H1 (cell line): ENCODE data around the gene NOL4L. TPM values are rescaled to one million over a fixed set of nuclear protein-coding genes. Genes with fewer than 3 reads are reported as not detected.

ENCODE experiments used
- CTCF ChIA-PET: fragments of 300-600 bp; sonication (Branson Sonifier 250); formaldehyde crosslinking; loops from one replicate; lab custom pipeline; 2021; ENCODE audit not compliant: partially characterized antibody; lab: Charles Lee
- POLR2A ChIA-PET: fragments of 300-600 bp; sonication (Branson Sonifier 250); formaldehyde crosslinking; loops from one replicate; lab custom pipeline; 2021; ENCODE audit warnings: inconsistent platforms; ENCODE audit not compliant: partially characterized antibody; lab: Charles Lee
- DNase-seq, 2 experiments: peaks; one replicate each; pipeline versions ENCODE4 v3.0.0 to v3.0.0-alpha.2; 2010 to 2022; ENCODE audit warnings: low spot score in 2 of 2, low read depth in 1 of 2, mixed read lengths in 1 of 2
- FAIRE-seq: peaks from 2 replicates; lab custom pipeline; 2011; peaks lifted over from hg19 to GRCh38; lab: Jason Lieb, UNC
- H2AFZ ChIP-seq: 2 replicates; pipeline ENCODE4 v1.8.1; 2012; ENCODE audit warnings: low read length, inconsistent platforms
- H2AK5ac ChIP-seq: 2 replicates; pipeline ENCODE4 v1.6.1; 2013; ENCODE audit warnings: low read depth, low read length
- H2BK120ac ChIP-seq: replicated peaks from 2 replicates; pipeline ENCODE3; 2013; ENCODE audit warnings: low read depth, low read length, inconsistent platforms
- H2BK12ac ChIP-seq: 2 replicates; pipeline ENCODE4 v1.6.1; 2013; ENCODE audit warnings: low read depth, low read length
- H2BK15ac ChIP-seq: 2 replicates; pipeline ENCODE4 v1.6.1; 2013; ENCODE audit warnings: low read length
- H2BK20ac ChIP-seq: 2 replicates; pipeline ENCODE4 v1.6.1; 2013; ENCODE audit warnings: low read length
- H2BK5ac ChIP-seq: 2 replicates; pipeline ENCODE4 v1.6.1; 2013; ENCODE audit warnings: low read depth, low read length
- H3K14ac ChIP-seq: 2 replicates; pipeline ENCODE4 v1.6.1; 2013; ENCODE audit warnings: inconsistent platforms; ENCODE audit not compliant: insufficient read length
- H3K18ac ChIP-seq: 2 replicates; pipeline ENCODE4 v1.6.1; 2013; ENCODE audit warnings: low read length; ENCODE audit errors: extremely low read depth
- H3K23ac ChIP-seq: 2 replicates; pipeline ENCODE4 v1.6.1; 2013; ENCODE audit warnings: inconsistent platforms; ENCODE audit not compliant: insufficient read length
- H3K23me2 ChIP-seq: 2 replicates; pipeline ENCODE4 v1.6.1; 2013; ENCODE audit warnings: low read depth, low read length
- H3K27ac ChIP-seq: 2 replicates; pipeline ENCODE4 v1.6.1; 2011; ENCODE audit warnings: low read depth, low read length, inconsistent platforms
- H3K27me3 ChIP-seq, 4 experiments: replicated peaks in 1 of 4; 1 replicate in 1 of 4; 2 replicates in 3 of 4; pipeline versions ENCODE4 v1.6.1 to v1.8.1; 2011 to 2013; ENCODE audit warnings: low read length in 3 of 4, mild to moderate bottlenecking in 3 of 4, inconsistent platforms in 2 of 4, mixed read lengths in 2 of 4, moderate library complexity in 1 of 4; ENCODE audit not compliant: control insufficient read depth in 3 of 4, insufficient read depth in 3 of 4; ENCODE audit errors: extremely low read depth in 1 of 4
- H3K36me3 ChIP-seq, 4 experiments: 2 replicates each; pipeline versions ENCODE4 v1.6.1 to v1.8.1; 2011 to 2013; ENCODE audit warnings: mild to moderate bottlenecking in 4 of 4, low read length in 3 of 4, moderate library complexity in 2 of 4, control low read depth in 1 of 4, inconsistent platforms in 1 of 4; ENCODE audit not compliant: insufficient read depth in 4 of 4, control insufficient read depth in 2 of 4
- H3K4ac ChIP-seq: replicated peaks from 2 replicates; pipeline ENCODE3; 2013; ENCODE audit warnings: low read length, low read depth, mixed read lengths, inconsistent platforms; ENCODE audit not compliant: insufficient read length
- H3K4me1 ChIP-seq, 4 experiments: replicated peaks in 1 of 4; 1 replicate in 1 of 4; 2 replicates in 3 of 4; pipeline versions ENCODE4 v1.6.1 to v1.8.1; 2011 to 2013; ENCODE audit warnings: low read length in 3 of 4, inconsistent platforms in 2 of 4, mixed read lengths in 1 of 4; ENCODE audit not compliant: insufficient read depth in 4 of 4, control insufficient read depth in 3 of 4
- H3K4me2 ChIP-seq, 2 experiments: 2 replicates each; pipeline versions ENCODE4 v1.6.1 to v1.8.1; 2011 to 2013; ENCODE audit warnings: low read depth in 2 of 2, low read length in 2 of 2, control low read depth in 1 of 2, inconsistent platforms in 1 of 2, mild to moderate bottlenecking in 1 of 2; ENCODE audit not compliant: insufficient read depth in 1 of 2
- H3K4me3 ChIP-seq, 4 experiments: fragments of 200-600, 300-600 bp in 1 of 4; sonication (generic), shearing (Covaris generic), sonication (Bioruptor Twin) in 1 of 4; 2 replicates each; pipeline versions ENCODE4 v1.5.1 to v1.8.1; 2011 to 2016; ENCODE audit warnings: low read length in 4 of 4, low read depth in 3 of 4, control low read depth in 2 of 4, inconsistent platforms in 2 of 4, mild to moderate bottlenecking in 2 of 4, mixed read lengths in 1 of 4, moderate library complexity in 1 of 4; ENCODE audit not compliant: insufficient read depth in 2 of 4; ENCODE audit errors: extremely low read depth in 1 of 4
- H3K56ac ChIP-seq: replicated peaks from 2 replicates; pipeline ENCODE3; 2013; ENCODE audit warnings: low read depth, mild to moderate bottlenecking, mixed read lengths, low read length, inconsistent platforms; ENCODE audit not compliant: insufficient read length
- H3K79me1 ChIP-seq: 2 replicates; pipeline ENCODE4 v1.6.1; 2013; ENCODE audit warnings: low read depth, low read length, control low read depth
- H3K79me2 ChIP-seq, 2 experiments: 2 replicates each; pipeline versions ENCODE4 v1.6.1 to v1.8.1; 2012 to 2013; ENCODE audit warnings: low read length in 2 of 2, mild to moderate bottlenecking in 2 of 2, inconsistent platforms in 1 of 2; ENCODE audit not compliant: insufficient read depth in 2 of 2, control insufficient read depth in 1 of 2
- H3K9ac ChIP-seq, 4 experiments: replicated peaks in 1 of 4; 1 replicate in 1 of 4; 2 replicates in 3 of 4; pipeline versions ENCODE4 v1.6.1 to v1.8.1; 2011 to 2013; ENCODE audit warnings: low read depth in 3 of 4, low read length in 3 of 4, control low read depth in 2 of 4, mild to moderate bottlenecking in 2 of 4, moderate library complexity in 2 of 4, inconsistent platforms in 1 of 4; ENCODE audit errors: extremely low read depth in 1 of 4
- H3K9me3 ChIP-seq, 2 experiments: 2 replicates each; pipeline versions ENCODE4 v1.6.1 to v1.8.1; 2012 to 2013; ENCODE audit warnings: mild to moderate bottlenecking in 2 of 2, moderate library complexity in 2 of 2, control low read depth in 1 of 2, inconsistent platforms in 1 of 2, low read depth in 1 of 2, low read length in 1 of 2, mixed read lengths in 1 of 2; ENCODE audit not compliant: insufficient read depth in 2 of 2
- H4K20me1 ChIP-seq, 2 experiments: replicated peaks in 1 of 2; 2 replicates each; pipeline versions ENCODE3 to v1.8.1; 2011 to 2013; ENCODE audit warnings: inconsistent platforms in 2 of 2, low read length in 2 of 2, mild to moderate bottlenecking in 1 of 2; ENCODE audit not compliant: insufficient read depth in 2 of 2, control insufficient read depth in 1 of 2
- H4K5ac ChIP-seq: 2 replicates; pipeline ENCODE4 v1.6.1; 2013; ENCODE audit warnings: low read length, low read depth, mixed read lengths, inconsistent platforms; ENCODE audit not compliant: insufficient read length
- H4K8ac ChIP-seq: 2 replicates; pipeline ENCODE4 v1.8.0; 2013; ENCODE audit warnings: mild to moderate bottlenecking, moderate library complexity, low read length, inconsistent platforms; ENCODE audit not compliant: insufficient read depth; ENCODE audit errors: extremely low read depth
- H4K91ac ChIP-seq: replicated peaks from 2 replicates; pipeline ENCODE3; 2013; ENCODE audit warnings: low read length, mixed read lengths, inconsistent platforms; ENCODE audit not compliant: insufficient read length
- CBX8 ChIP-seq: fragments of 300-800, 300-1000 bp; sonication (generic); IDR thresholded peaks from 2 replicates; pipeline ENCODE4 v1.7.1; 2016; ENCODE audit warnings: low read depth, low read length, borderline replicate concordance
- TAF1 ChIP-seq: IDR thresholded peaks from 2 replicates; pipeline ENCODE4 v1.6.1; 2011; ENCODE audit warnings: mild to moderate bottlenecking, low read depth, low read length
- WGBS, 2 experiments: shearing (Covaris generic) in 1 of 2; methylation state at CpG; one replicate each; pipeline versions ENCODE4 v1.1.6 to v1.1.7; 2013 to 2015; ENCODE audit warnings: low lambda C conversion rate in 2 of 2, mixed read lengths in 2 of 2, inconsistent platforms in 1 of 2, low coverage in 1 of 2, missing lambda C conversion rate in 1 of 2; ENCODE audit not compliant: insufficient replicate concordance in 2 of 2, insufficient coverage in 1 of 2, insufficient read length in 1 of 2; ENCODE audit errors: extremely low coverage in 1 of 2, missing lambda C conversion rate in 1 of 2; 5-methylcytosine and 5-hydroxymethylcytosine counted together
- polyA plus RNA-seq, 7 experiments: library from polyadenylated mRNA; depleted of rRNA in 3 of 7; stranded (reverse) in 5 of 7; unstranded in 2 of 7; fragments of >200 nt in 5 of 7; fragments of 200-250 nt in 2 of 7; gene quantifications; 1 replicate in 5 of 7; 2 replicates in 1 of 7; 4 replicates in 1 of 7; pipeline versions ENCODE4 v1.2.1 to v1.2.3, GENCODE V29; 2011 to 2013; ENCODE audit warnings: missing spikeins in 2 of 7, mixed read lengths in 2 of 7
- total RNA-seq: library from RNA; stranded (reverse); fragmentation: NEBNext Ultra II Directional; extraction: Animal tissue kit (Norgen Biotek cat#: 25700); gene quantifications from 2 replicates; pipeline ENCODE4 v1.2.1, GENCODE V29; 2021

NOL4L gene
- total and polyA plus RNA-seq, 2 of the 8 experiments (the other 6 are each of a cell fraction or from before 2014, with no cell fraction given): 15.3 to 23.7 TPM

DNA sequence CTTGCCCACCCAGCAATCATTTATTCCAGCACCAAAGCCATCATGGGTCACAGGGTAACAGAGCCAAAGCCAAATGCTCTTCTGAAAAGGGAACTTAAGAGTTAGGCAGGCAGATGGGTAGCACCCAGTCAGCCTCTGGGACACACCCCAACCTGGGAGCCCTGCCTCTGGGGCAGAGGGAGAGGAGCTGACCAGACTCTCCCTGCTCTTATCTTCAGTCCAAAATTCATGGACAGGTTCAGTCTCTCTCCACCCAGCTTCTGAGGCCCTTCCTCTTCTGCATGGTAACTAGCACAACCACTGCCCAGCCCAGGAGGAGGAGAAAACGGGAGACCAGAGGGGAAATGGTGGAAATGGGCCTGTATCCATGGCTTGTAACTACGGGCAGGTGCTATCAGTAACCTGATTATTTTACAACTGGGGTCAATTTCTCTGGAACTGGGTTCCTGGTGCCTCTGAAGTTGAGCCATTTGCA lies 105.4 kb downstream of the NOL4L start:
- DNase-seq: no peak
- no peak overlapping the region for H4K8ac ChIP-seq
- 88% methylated on average over 2 of the region's 2 CpGs; no CpG with 5 or more reads in 1 of the 2 experiments for WGBS, 2 experiments
- H3K18ac ChIP-seq: no peak overlapping the region
- H3K23me2 ChIP-seq: peaks cover 5% of the 10 kb centered on the region; the same call in 1 of the 2 replicates
- H3K27ac ChIP-seq: no peak overlapping the region
- H2BK20ac ChIP-seq: no peak overlapping the region
- H4K5ac ChIP-seq: no peak overlapping the region
- no peak overlapping the region for H2BK5ac ChIP-seq
- H3K23ac ChIP-seq: no peak overlapping the region
- no peak overlapping the region for H3K56ac ChIP-seq
- H3K4ac ChIP-seq: no peak overlapping the region
- peaks cover 19 to 43% (median 36%) of the 10 kb centered on the region in 4 experiments for H3K4me1 ChIP-seq
- no peak overlapping the region for H3K4me3 ChIP-seq
- FAIRE-seq: no peak
- POLR2A ChIA-PET: interaction anchor here (0.8 to 4.8 kb wide), 3 partner anchors 12 to 122 kb away, joined by 3 to 21 read pairs (median 4); no protein-coding TSS in a partner anchor
- H3K14ac ChIP-seq: no peak overlapping the region
- 0 out of 2 replicates have a peak overlapping the region, but pooled peaks have one; percentile 39 for H2AK5ac ChIP-seq
- H2BK12ac ChIP-seq: 0 out of 2 replicates have a peak overlapping the region, but pooled peaks have one; percentile 39
- H3K36me3 ChIP-seq: no peaks in the 10 kb centered on the region
- H2AFZ ChIP-seq: no peak overlapping the region
- no peak overlapping the region for H2BK15ac ChIP-seq
- peaks cover 28% of the 10 kb centered on the region for H3K79me1 ChIP-seq
- H3K9ac ChIP-seq: no peak overlapping the region
- CTCF ChIA-PET: interaction anchor here (1.0 to 3.5 kb wide), 10 partner anchors 8 to 173 kb away, joined by 3 to 16 read pairs (median 4); no protein-coding TSS in a partner anchor
- H2BK120ac ChIP-seq: no peak overlapping the region
- H4K20me1 ChIP-seq: peaks cover 14 to 45% of the 10 kb centered on the region in 2 experiments
- H3K27me3 ChIP-seq: no peaks in the 10 kb centered on the region
- H3K9me3 ChIP-seq: no peaks in the 10 kb centered on the region
- peaks cover 34 to 71% of the 10 kb centered on the region in 2 experiments for H3K79me2 ChIP-seq
- no peak overlapping the region for H4K91ac ChIP-seq
- no peak overlapping the region; a peak in 1 of 4 replicates for H3K4me2 ChIP-seq
- TF ChIP-seq CBX8 (no peak), TAF1 (no peak)
